GM23338 (cell line): ENCODE measurements around the gene DYNLL2.

Source experiments
- CREB1 ChIP-seq: fragments of 250-450 bp; sonication (Bioruptor Pico); IDR thresholded peaks from 2 replicates; pipeline ENCODE4 v1.5.0; 2020; ENCODE audit warnings: low read depth, mild to moderate bottlenecking, moderate library complexity
- CTCF ChIP-seq, 2 experiments: fragments of 200-600 bp in 1 of 2; sonication (generic) in 1 of 2; conservative IDR thresholded peaks; 2 replicates each; pipeline versions ENCODE4 v1.5.1 to v1.6.1; 2016 to 2017; ENCODE audit warnings: antibody characterized with exemption in 2 of 2, low read depth in 2 of 2, mild to moderate bottlenecking in 2 of 2, moderate library complexity in 1 of 2
- ETS1 ChIP-seq: IDR thresholded peaks from 2 replicates; pipeline ENCODE4 v1.6.1; 2016; ENCODE audit warnings: antibody characterized with exemption
- EZH2 ChIP-seq: fragments of 200-600 bp; sonication (generic); IDR thresholded peaks from one replicate; pipeline ENCODE4 v1.8.0; 2017; ENCODE audit warnings: antibody characterized with exemption, mild to moderate bottlenecking, low read depth; ENCODE audit not compliant: unreplicated experiment
- EZH2phosphoT487 ChIP-seq: fragments of 200-600 bp; sonication (generic); IDR thresholded peaks from one replicate; pipeline ENCODE4 v1.8.1; 2018; ENCODE audit warnings: antibody characterized with exemption; ENCODE audit not compliant: unreplicated experiment
- JUNB ChIP-seq: IDR thresholded peaks from one replicate; pipeline ENCODE4 v1.6.1; 2016; ENCODE audit warnings: antibody characterized with exemption; ENCODE audit not compliant: unreplicated experiment
- POLR2AphosphoS5 ChIP-seq: IDR thresholded peaks from 2 replicates; pipeline ENCODE4 v1.6.1; 2016; ENCODE audit warnings: antibody characterized with exemption, low read depth
- REST ChIP-seq: IDR thresholded peaks from one replicate; pipeline ENCODE4 v1.6.1; 2018; ENCODE audit warnings: antibody characterized with exemption; ENCODE audit not compliant: unreplicated experiment
- ZNF114 ChIP-seq: fragments of 250-450 bp; sonication (Bioruptor Pico); IDR thresholded peaks from 2 replicates; pipeline ENCODE4 v1.5.0; 2020; ENCODE audit warnings: mild to moderate bottlenecking, moderate library complexity
- ZNF331 ChIP-seq: fragments of 250-450 bp; sonication (Bioruptor Pico); IDR thresholded peaks from 2 replicates; pipeline ENCODE4 v1.5.0; 2020; ENCODE audit warnings: low read depth, mild to moderate bottlenecking, moderate library complexity
- TF ChIP-seq, protein P1 (sequence below): fragments of 250-450 bp; sonication (Bioruptor Pico); IDR thresholded peaks from 2 replicates; pipeline ENCODE4 v1.5.0; 2020; ENCODE audit warnings: mild to moderate bottlenecking, moderate library complexity

GRCh38 chr17:58110012-58110411, 26.8 kb downstream of the DYNLL2 start:
- TF ChIP-seq CTCF (conservative IDR thresholded peaks at IDR 0.05; ENCODE audit: low read depth in 2 of 2) (no peak), REST (no peak), POLR2AphosphoS5 (no peak), EZH2 (no peak), EZH2phosphoT487 (no peak), ZNF331 (CRISPR knock-in tag) (no peak), ZNF114 (no peak), CREB1 (no peak), ETS1 (no peak), JUNB (no peak)
- TF ChIP-seq, protein P1, sequence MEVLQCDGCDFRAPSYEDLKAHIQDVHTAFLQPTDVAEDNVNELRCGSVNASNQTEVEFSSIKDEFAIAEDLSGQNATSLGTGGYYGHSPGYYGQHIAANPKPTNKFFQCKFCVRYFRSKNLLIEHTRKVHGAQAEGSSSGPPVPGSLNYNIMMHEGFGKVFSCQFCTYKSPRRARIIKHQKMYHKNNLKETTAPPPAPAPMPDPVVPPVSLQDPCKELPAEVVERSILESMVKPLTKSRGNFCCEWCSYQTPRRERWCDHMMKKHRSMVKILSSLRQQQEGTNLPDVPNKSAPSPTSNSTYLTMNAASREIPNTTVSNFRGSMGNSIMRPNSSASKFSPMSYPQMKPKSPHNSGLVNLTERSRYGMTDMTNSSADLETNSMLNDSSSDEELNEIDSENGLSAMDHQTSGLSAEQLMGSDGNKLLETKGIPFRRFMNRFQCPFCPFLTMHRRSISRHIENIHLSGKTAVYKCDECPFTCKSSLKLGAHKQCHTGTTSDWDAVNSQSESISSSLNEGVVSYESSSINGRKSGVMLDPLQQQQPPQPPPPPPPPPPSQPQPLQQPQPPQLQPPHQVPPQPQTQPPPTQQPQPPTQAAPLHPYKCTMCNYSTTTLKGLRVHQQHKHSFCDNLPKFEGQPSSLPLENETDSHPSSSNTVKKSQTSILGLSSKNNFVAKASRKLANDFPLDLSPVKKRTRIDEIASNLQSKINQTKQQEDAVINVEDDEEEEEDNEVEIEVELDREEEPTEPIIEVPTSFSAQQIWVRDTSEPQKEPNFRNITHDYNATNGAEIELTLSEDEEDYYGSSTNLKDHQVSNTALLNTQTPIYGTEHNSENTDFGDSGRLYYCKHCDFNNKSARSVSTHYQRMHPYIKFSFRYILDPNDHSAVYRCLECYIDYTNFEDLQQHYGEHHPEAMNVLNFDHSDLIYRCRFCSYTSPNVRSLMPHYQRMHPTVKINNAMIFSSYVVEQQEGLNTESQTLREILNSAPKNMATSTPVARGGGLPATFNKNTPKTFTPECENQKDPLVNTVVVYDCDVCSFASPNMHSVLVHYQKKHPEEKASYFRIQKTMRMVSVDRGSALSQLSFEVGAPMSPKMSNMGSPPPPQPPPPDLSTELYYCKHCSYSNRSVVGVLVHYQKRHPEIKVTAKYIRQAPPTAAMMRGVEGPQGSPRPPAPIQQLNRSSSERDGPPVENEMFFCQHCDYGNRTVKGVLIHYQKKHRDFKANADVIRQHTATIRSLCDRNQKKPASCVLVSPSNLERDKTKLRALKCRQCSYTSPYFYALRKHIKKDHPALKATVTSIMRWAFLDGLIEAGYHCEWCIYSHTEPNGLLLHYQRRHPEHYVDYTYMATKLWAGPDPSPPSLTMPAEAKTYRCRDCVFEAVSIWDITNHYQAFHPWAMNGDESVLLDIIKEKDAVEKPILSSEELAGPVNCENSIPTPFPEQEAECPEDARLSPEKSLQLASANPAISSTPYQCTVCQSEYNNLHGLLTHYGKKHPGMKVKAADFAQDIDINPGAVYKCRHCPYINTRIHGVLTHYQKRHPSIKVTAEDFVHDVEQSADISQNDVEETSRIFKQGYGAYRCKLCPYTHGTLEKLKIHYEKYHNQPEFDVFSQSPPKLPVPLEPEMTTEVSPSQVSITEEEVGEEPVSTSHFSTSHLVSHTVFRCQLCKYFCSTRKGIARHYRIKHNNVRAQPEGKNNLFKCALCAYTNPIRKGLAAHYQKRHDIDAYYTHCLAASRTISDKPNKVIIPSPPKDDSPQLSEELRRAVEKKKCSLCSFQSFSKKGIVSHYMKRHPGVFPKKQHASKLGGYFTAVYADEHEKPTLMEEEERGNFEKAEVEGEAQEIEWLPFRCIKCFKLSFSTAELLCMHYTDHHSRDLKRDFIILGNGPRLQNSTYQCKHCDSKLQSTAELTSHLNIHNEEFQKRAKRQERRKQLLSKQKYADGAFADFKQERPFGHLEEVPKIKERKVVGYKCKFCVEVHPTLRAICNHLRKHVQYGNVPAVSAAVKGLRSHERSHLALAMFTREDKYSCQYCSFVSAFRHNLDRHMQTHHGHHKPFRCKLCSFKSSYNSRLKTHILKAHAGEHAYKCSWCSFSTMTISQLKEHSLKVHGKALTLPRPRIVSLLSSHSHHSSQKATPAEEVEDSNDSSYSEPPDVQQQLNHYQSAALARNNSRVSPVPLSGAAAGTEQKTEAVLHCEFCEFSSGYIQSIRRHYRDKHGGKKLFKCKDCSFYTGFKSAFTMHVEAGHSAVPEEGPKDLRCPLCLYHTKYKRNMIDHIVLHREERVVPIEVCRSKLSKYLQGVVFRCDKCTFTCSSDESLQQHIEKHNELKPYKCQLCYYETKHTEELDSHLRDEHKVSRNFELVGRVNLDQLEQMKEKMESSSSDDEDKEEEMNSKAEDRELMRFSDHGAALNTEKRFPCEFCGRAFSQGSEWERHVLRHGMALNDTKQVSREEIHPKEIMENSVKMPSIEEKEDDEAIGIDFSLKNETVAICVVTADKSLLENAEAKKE (CRISPR knock-in tag): no peak
